GM21381 (cell line): ENCODE data around the gene ARL16.

Experiments
- ATAC-seq: cut with Tn5 transposase; IDR thresholded peaks from one replicate; pipeline ENCODE4 v1.9.1; 2021; ENCODE audit warnings: mild to moderate bottlenecking, moderate library complexity; ENCODE audit not compliant: unreplicated experiment

Gene ARL16

DNA sequence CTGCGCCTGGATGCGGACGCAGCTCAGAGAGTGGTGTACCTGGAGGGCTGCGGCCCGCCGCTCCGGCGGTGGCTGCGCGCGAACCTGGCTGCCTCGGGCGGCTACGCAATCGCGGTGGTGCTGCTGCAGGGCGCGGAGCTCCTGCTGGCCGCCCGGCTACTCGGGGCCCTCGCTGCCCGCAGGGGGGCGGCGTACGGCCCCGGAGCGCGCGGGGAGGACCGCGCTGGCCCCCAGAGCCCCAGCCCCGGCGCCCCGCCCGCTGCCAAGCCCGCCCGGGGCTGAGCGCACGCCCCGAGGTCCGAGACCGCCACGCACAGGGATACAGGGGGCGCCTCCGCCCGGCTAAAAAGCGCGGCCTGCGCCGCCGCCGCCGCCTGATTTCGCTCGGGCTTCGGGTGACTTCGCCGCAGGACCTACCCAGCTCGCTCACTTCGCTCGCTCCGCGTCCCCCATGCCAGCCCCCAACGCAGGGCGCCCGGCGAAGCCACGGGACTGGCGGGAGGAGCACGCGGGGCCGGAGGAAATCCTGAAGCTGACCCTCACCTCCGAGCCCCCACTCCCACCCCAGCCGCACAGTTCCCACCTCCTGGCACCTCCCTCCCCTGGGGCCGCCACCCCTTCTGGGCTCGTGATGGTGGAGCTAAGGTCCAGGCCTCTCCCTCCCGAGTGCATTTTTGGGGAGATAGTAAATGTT lies 35.4 kb downstream of the ARL16 start:
- ATAC-seq, result no peak

DNA sequence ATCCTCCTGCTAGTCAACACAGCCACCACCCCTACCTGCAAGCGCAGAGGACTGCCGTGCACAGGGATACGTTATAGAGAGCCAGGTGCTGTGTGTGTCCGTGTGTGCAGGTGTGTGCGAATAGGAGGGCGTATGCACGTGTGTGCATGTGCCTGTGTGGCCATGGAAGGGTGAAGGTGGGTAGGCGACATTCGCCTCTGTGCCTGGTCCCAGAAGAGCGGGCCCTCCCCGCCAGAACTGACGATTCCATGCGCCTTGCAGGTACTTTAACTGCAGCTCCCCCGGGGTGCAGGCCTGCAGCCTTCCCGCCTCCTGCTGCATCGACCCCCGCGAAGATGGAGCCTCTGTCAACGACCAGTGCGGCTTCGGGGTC lies 36.0 kb downstream of the ARL16 start:
- no peak for ATAC-seq

DNA sequence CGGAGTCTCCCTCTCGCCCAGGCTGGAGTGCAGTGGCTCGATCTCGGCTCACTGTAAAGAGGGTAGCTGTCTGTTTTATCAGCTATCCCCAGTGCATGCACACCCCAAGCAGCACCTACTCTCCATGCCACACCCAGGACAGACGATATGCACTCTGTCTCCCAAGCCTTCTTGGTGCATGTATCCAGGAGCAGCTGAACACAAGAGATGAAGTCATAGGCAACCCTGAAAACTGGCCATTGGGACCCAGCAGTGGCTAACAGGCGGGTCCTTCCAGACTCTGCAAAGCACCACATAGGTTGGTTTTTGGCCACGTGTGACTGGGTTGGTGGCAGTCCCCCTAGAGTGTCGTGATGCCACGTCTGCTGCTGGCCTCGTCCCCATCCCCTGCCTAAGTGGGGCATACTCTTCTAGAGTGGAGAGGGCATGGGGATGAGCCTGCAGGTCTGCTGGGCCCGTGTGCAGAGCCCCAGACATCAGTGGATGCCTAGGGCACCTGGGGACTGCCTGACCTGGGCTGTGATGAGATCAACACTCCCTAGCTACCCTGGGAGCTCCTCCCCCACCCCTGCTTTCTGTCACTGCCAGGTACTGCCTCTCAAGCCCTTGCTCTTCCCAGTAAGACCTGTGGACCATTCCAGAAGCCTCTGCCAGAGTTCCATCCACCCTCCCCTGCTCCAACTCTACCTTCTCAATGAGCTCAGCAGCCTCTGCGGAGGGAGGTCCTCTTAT lies 36.6 kb downstream of the ARL16 start:
- ATAC-seq, result no peak

DNA sequence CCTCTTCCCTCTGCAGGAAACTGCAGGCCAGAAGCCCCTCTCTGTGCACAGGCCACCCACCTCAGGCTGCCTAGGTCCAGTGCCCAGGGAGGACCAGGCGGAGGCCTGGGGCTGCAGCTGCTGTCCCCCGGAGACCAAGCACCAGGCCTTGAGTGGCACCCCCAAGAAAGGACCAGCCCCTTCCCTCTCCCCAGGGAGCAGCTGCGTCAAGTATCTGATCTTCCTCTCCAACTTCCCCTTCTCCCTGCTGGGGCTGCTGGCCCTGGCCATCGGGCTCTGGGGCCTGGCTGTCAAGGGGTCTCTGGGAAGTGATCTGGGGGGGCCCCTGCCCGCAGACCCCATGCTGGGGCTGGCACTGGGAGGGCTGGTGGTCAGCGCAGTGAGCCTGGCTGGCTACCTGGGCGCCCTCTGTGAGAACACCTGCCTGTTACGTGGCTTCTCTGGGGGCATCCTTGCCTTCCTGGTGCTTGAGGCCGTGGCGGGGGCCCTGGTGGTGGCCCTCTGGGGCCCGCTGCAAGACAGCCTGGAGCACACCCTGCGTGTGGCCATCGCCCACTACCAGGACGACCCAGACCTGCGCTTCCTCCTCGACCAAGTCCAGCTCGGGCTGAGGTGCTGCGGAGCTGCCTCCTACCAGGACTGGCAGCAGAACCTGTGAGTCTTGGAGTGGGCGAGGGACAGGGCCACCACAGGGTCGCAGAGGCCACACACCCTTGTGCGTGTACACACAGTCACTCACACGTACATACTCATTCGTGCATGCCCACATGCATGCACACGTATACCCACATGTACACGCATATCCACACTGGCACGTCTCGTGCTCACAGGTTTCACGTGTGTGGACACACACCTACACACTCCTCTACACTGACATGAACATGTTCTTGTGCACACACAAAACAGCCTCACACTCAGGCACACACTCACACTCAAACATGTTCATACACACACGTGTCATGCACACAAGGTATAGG lies 38.3 kb downstream of the ARL16 start:
- no peak for ATAC-seq

DNA sequence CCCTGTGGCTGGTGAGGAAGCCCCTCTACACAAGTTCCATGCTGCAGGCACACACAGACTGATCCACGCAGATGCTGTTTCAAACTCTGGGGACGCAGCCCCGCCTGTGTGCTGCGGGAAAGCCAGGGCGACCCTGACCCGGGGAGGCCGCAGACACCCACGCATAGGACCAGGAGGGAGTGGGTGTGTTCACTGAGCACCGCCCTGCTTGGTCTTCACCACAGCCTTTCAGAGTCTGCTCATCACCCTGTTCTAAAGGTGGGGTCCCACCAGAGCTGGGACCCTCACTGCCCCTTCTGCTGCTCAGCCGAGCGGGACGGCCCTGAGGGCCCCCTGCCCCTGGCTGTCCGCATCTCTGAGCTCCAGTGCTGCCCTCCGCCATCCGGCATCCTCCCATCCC lies 39.1 kb downstream of the ARL16 start:
- no peak for ATAC-seq

GRCh38 chr17:81641825-81642489 lies 41.6 kb downstream of the ARL16 start:
- ATAC-seq, result no peak

GRCh38 chr17:81640011-81640410 lies 43.6 kb downstream of the ARL16 start:
- ATAC-seq, result no peak

DNA sequence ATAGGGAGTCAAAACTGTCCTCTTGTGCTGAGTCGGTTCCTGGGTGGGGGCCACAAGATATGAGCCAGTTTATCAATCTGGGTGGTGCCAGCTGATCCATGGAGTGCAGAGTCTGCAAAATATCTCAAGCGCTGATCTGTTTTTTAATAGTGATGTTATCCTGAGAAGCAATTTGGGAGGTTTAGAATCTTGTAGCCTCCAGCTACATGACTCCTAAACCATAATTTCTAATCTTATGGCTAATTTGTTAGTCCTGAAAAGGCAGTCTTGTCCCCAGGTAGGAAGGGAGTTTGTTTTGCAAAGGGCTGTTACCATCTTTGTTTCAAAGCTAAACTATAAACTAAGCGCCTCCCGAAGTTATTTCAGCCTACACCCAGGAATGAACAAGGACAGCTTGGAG lies 44.9 kb downstream of the ARL16 start:
- ATAC-seq, result no peak

- ATAC-seq, result peak; percentile 77
These were observed 46.9 kb downstream of the ARL16 start, which contains the start of the genes NPLOC4 and TSPAN10 for GRCh38 chr17:81636505-81637288. NPLOC4 (minus strand) TSS chr17:81637112; CDS start chr17:81636930, 182 bp downstream. TSPAN10 (plus strand) TSS chr17:81637196; CDS start chr17:81642413, 5,217 bp downstream.

- no peak for ATAC-seq
These were observed 47.6 kb downstream of the ARL16 start for GRCh38 chr17:81635973-81636504.

- ATAC-seq, result no peak
These were observed 48.2 kb downstream of the ARL16 start for GRCh38 chr17:81635431-81635830.

GRCh38 chr17:81631482-81631881 lies 52.1 kb downstream of the ARL16 start:
- ATAC-seq, result no peak
